Peyer's patch (tissue), 4 donors: ENCODE data around the gene COL24A1.

Experiments
- CTCF ChIP-seq, 6 experiments: fragments of 450-650 bp in 4 of 6; fragments of 200-600 bp in 2 of 6; sonication (generic) in 1 of 6; IDR thresholded peaks; one replicate each; pipeline ENCODE4 v1.5.1; 2017 to 2019; ENCODE audit warnings: antibody characterized with exemption in 6 of 6, mild to moderate bottlenecking in 3 of 6, moderate library complexity in 1 of 6
- POLR2A ChIP-seq, 2 donors: fragments of 450-650 bp; IDR thresholded peaks; one replicate each; pipeline ENCODE4 v1.5.1; 2017; ENCODE audit warnings: antibody characterized with exemption in 2 of 2, mild to moderate bottlenecking in 2 of 2, moderate library complexity in 2 of 2

- no peak for TF ChIP-seq CTCF (IDR thresholded peaks at IDR 0.05)
- TF ChIP-seq POLR2A (IDR thresholded peaks at IDR 0.05) = no peak
These were observed 19.7 kb upstream of the COL24A1 start for GRCh38 chr1:86176226-86176625.
